Neural progenitor cell (in vitro differentiated cells): Measurements from ENCODE around the gene THSD4. TPM values are rescaled to one million over a fixed set of nuclear protein-coding genes. Genes with fewer than 3 reads are reported as not detected.

Source experiments
- DNase-seq: peaks from one replicate; pipeline ENCODE4 v3.0.0-alpha.2; 2016; ENCODE audit warnings: low spot score
- H2AFZ ChIP-seq: fragments of 200-600 bp; sonication (generic); replicated peaks from 2 replicates; pipeline ENCODE4 v1.6.1; 2016; ENCODE audit warnings: antibody characterized with exemption
- H3F3A ChIP-seq: fragments of 200-600 bp; sonication (generic); 2 replicates; pipeline ENCODE4 v1.6.1; 2016; ENCODE audit warnings: antibody characterized with exemption, low read depth
- H3K27ac ChIP-seq: fragments of 200-600 bp; sonication (generic); 2 replicates; pipeline ENCODE4 v1.5.1; 2016; ENCODE audit warnings: mild to moderate bottlenecking
- H3K27me3 ChIP-seq: fragments of 200-600 bp; sonication (generic); 2 replicates; pipeline ENCODE4 v1.6.1; 2016; ENCODE audit warnings: mild to moderate bottlenecking, moderate library complexity
- H3K36me3 ChIP-seq: fragments of 200-600 bp; sonication (generic); 2 replicates; pipeline ENCODE4 v1.5.1; 2016
- H3K4me1 ChIP-seq: fragments of 200-600 bp; sonication (generic); 2 replicates; pipeline ENCODE4 v1.6.1; 2016; ENCODE audit warnings: mixed run types
- H3K4me2 ChIP-seq: fragments of 200-600 bp; sonication (generic); 2 replicates; pipeline ENCODE4 v1.6.1; 2016
- H3K4me3 ChIP-seq: fragments of 200-600 bp; sonication (generic); 2 replicates; pipeline ENCODE4 v1.5.1; 2016
- H3K79me2 ChIP-seq: fragments of 200-600 bp; sonication (generic); 2 replicates; pipeline ENCODE4 v1.6.1; 2016; ENCODE audit warnings: low read depth
- H3K9ac ChIP-seq: fragments of 200-600 bp; sonication (generic); 2 replicates; pipeline ENCODE4 v1.6.1; 2016
- H3K9me3 ChIP-seq: fragments of 200-600 bp; sonication (generic); 2 replicates; pipeline ENCODE4 v1.5.1; 2016; ENCODE audit warnings: low read depth
- H4K20me1 ChIP-seq: fragments of 200-600 bp; sonication (generic); 2 replicates; pipeline ENCODE4 v1.6.1; 2016; ENCODE audit warnings: low read depth
- H3K27ac Mint-ChIP-seq: 3 replicates; pipeline ENCODE4 v1.8.0; 2021; ENCODE audit warnings: mixed read lengths
- H3K27me3 Mint-ChIP-seq: 2 replicates; pipeline ENCODE4 v1.8.0; 2022; ENCODE audit warnings: low read depth, mild to moderate bottlenecking, inconsistent platforms, moderate library complexity, mixed read lengths; ENCODE audit not compliant: insufficient read depth
- H3K36me3 Mint-ChIP-seq: 3 replicates; pipeline ENCODE4 v1.8.0; 2021; ENCODE audit warnings: mixed read lengths
- H3K4me1 Mint-ChIP-seq: 3 replicates; pipeline ENCODE4 v1.8.0; 2021; ENCODE audit warnings: mixed read lengths
- H3K4me3 Mint-ChIP-seq: 3 replicates; pipeline ENCODE4 v1.8.0; 2021; ENCODE audit warnings: mild to moderate bottlenecking, moderate library complexity, mixed read lengths
- H3K9me3 Mint-ChIP-seq: 3 replicates; pipeline ENCODE4 v1.8.0; 2020; ENCODE audit warnings: mixed read lengths
- CTCF ChIP-seq: fragments of 200-600 bp; sonication (generic); IDR thresholded peaks from 2 replicates; pipeline ENCODE4 v1.5.1; 2017; ENCODE audit warnings: antibody characterized with exemption, mild to moderate bottlenecking
- EZH2 ChIP-seq: fragments of 200-600 bp; sonication (generic); IDR thresholded peaks from 2 replicates; pipeline ENCODE4 v1.6.1; 2017; ENCODE audit warnings: antibody characterized with exemption, mild to moderate bottlenecking, moderate library complexity
- EZH2phosphoT487 ChIP-seq: fragments of 200-600 bp; sonication (generic); IDR thresholded peaks from 2 replicates; pipeline ENCODE4 v1.6.1; 2017; ENCODE audit warnings: antibody characterized with exemption
- total RNA-seq: library from RNA; depleted of rRNA; stranded (reverse); fragments of >200 nt; gene quantifications from 2 replicates; pipeline ENCODE4 v1.2.3, GENCODE V29; 2015; ENCODE audit warnings: low replicate concordance

THSD4 gene
- total RNA-seq, 1 donor from 2014 or later = 2.4 TPM

- no peaks in the 10 kb centered on the region for H3K9me3 ChIP-seq
- no peaks in the 10 kb centered on the region for H3K36me3 Mint-ChIP-seq
- no peak overlapping the region for H3K27ac Mint-ChIP-seq
- H3K9me3 Mint-ChIP-seq = no peaks in the 10 kb centered on the region
- H3K27me3 ChIP-seq = no peaks in the 10 kb centered on the region
- no peak overlapping the region for H3K4me3 Mint-ChIP-seq
- H3K36me3 ChIP-seq = no peaks in the 10 kb centered on the region
- no peaks in the 10 kb centered on the region for H3K4me1 Mint-ChIP-seq
- H3F3A ChIP-seq = no peaks in the 10 kb centered on the region
- no peak overlapping the region for H3K4me3 ChIP-seq
- H3K27ac ChIP-seq = no peak overlapping the region
- no peak overlapping the region for H3K4me2 ChIP-seq
- H4K20me1 ChIP-seq = no peaks in the 10 kb centered on the region
- DNase-seq = no peak
- H3K79me2 ChIP-seq = no peaks in the 10 kb centered on the region
- no peak overlapping the region for H3K9ac ChIP-seq
- peaks cover 6% of the 10 kb centered on the region for H3K27me3 Mint-ChIP-seq
- TF ChIP-seq EZH2phosphoT487 = no peak
- no peak overlapping the region for H2AFZ ChIP-seq
- H3K4me1 ChIP-seq = no peaks in the 10 kb centered on the region
Observed at GRCh38 chr15:71789616-71790015, 674.3 kb downstream of the THSD4 start.

GRCh38 chr15:71790081-71790480 lies 674.8 kb downstream of the THSD4 start:
- Mint-ChIP-seq H3K36me3 (no peaks in the 10 kb centered on the region), H3K9me3 (no peaks in the 10 kb centered on the region), H3K4me1 (no peaks in the 10 kb centered on the region), H3K27me3 (peaks cover 2% of the 10 kb centered on the region), H3K4me3 (no peak overlapping the region), H3K27ac (no peak overlapping the region)
- H3F3A ChIP-seq = no peaks in the 10 kb centered on the region
- TF ChIP-seq CTCF (no peak), EZH2phosphoT487 (no peak), EZH2 (no peak)
- no peaks in the 10 kb centered on the region for H3K9me3 ChIP-seq
- H3K4me2 ChIP-seq = no peak overlapping the region
- no peak overlapping the region for H2AFZ ChIP-seq
- no peak overlapping the region for H3K9ac ChIP-seq
- H3K27ac ChIP-seq = no peak overlapping the region
- DNase-seq = no peak
- no peaks in the 10 kb centered on the region for H3K79me2 ChIP-seq
- no peak overlapping the region for H3K4me3 ChIP-seq
- H3K4me1 ChIP-seq = no peaks in the 10 kb centered on the region
- no peaks in the 10 kb centered on the region for H4K20me1 ChIP-seq
- H3K36me3 ChIP-seq = no peaks in the 10 kb centered on the region
- H3K27me3 ChIP-seq = no peaks in the 10 kb centered on the region

- no peaks in the 10 kb centered on the region for H3K9me3 ChIP-seq
- no peaks in the 10 kb centered on the region for H4K20me1 ChIP-seq
- no peak overlapping the region for H3K4me3 ChIP-seq
- no peaks in the 10 kb centered on the region for H3K36me3 Mint-ChIP-seq
- no peaks in the 10 kb centered on the region for H3K4me1 ChIP-seq
- no peak overlapping the region for H3K4me3 Mint-ChIP-seq
- DNase-seq = no peak
- no peaks in the 10 kb centered on the region for H3K4me1 Mint-ChIP-seq
- no peak overlapping the region for H3K9ac ChIP-seq
- H3K79me2 ChIP-seq = no peaks in the 10 kb centered on the region
- H3F3A ChIP-seq = no peaks in the 10 kb centered on the region
- no peaks in the 10 kb centered on the region for H3K36me3 ChIP-seq
- H3K27ac ChIP-seq = no peak overlapping the region
- no peaks in the 10 kb centered on the region for H3K9me3 Mint-ChIP-seq
- no peak overlapping the region for H2AFZ ChIP-seq
- no peaks in the 10 kb centered on the region for H3K27me3 ChIP-seq
- H3K27ac Mint-ChIP-seq = no peak overlapping the region
- TF ChIP-seq EZH2phosphoT487 (no peak), CTCF (no peak), EZH2 (no peak)
- H3K4me2 ChIP-seq = no peak overlapping the region
- H3K27me3 Mint-ChIP-seq = peaks cover 2% of the 10 kb centered on the region
Observed at GRCh38 chr15:71791975-71792374, 676.7 kb downstream of the THSD4 start.

GRCh38 chr15:71792521-71792920 lies 677.2 kb downstream of the THSD4 start:
- Histone ChIP-seq H3K27me3 (no peaks in the 10 kb centered on the region), H3K36me3 (no peaks in the 10 kb centered on the region), H3K9me3 (no peaks in the 10 kb centered on the region), H3K9ac (no peak overlapping the region), H3K79me2 (no peaks in the 10 kb centered on the region), H3K27ac (no peak overlapping the region), H3F3A (no peaks in the 10 kb centered on the region), H3K4me3 (no peak overlapping the region), H3K4me1 (no peaks in the 10 kb centered on the region), H2AFZ (no peak overlapping the region), H3K4me2 (no peak overlapping the region), H4K20me1 (no peaks in the 10 kb centered on the region)
- Mint-ChIP-seq H3K4me1 (no peaks in the 10 kb centered on the region), H3K27me3 (peaks cover 2% of the 10 kb centered on the region), H3K9me3 (no peaks in the 10 kb centered on the region), H3K27ac (no peak overlapping the region), H3K36me3 (no peaks in the 10 kb centered on the region), H3K4me3 (no peak overlapping the region)
- TF ChIP-seq EZH2phosphoT487 (no peak), EZH2 (no peak), CTCF (no peak)
- DNase-seq = no peak
